Esophagus (tissue), 2 donors: ENCODE results near the gene MADD. TPM values are rescaled to one million over a fixed set of nuclear protein-coding genes. Genes with fewer than 3 reads are reported as not detected.

Experiments used
- H3K27ac ChIP-seq, 2 donors: one replicate each; pipeline ENCODE4 v1.5.1; 2013; ENCODE audit warnings: low read depth in 2 of 2, mild to moderate bottlenecking in 2 of 2, inconsistent platforms in 1 of 2, low read length in 1 of 2, moderate library complexity in 1 of 2
- H3K27me3 ChIP-seq, 2 donors: one replicate each; pipeline ENCODE4 v1.6.1; 2013; ENCODE audit warnings: low read length in 2 of 2, control low read depth in 1 of 2, mild to moderate bottlenecking in 1 of 2; ENCODE audit not compliant: insufficient read depth in 2 of 2, control insufficient read depth in 1 of 2
- H3K36me3 ChIP-seq, 2 donors: one replicate each; pipeline ENCODE4 v1.6.1; 2013; ENCODE audit warnings: low read length in 1 of 2; ENCODE audit not compliant: control insufficient read depth in 2 of 2, insufficient read depth in 2 of 2
- H3K4me1 ChIP-seq, 2 donors: one replicate each; pipeline ENCODE4 v1.6.1; 2013; ENCODE audit warnings: low read length in 1 of 2; ENCODE audit not compliant: control insufficient read depth in 2 of 2, insufficient read depth in 2 of 2
- H3K4me3 ChIP-seq, 2 donors: one replicate each; pipeline ENCODE4 v1.5.1; 2013; ENCODE audit warnings: low read length in 2 of 2, mild to moderate bottlenecking in 2 of 2, low read depth in 1 of 2, moderate library complexity in 1 of 2
- H3K9me3 ChIP-seq, 2 donors: one replicate each; pipeline ENCODE4 v1.6.1; 2013; ENCODE audit warnings: mild to moderate bottlenecking in 2 of 2, low read depth in 1 of 2, low read length in 1 of 2, moderate library complexity in 1 of 2; ENCODE audit not compliant: control insufficient read depth in 2 of 2, insufficient read depth in 1 of 2
- WGBS, 2 donors: extraction: QIAGEN DNeasy Blood & Tissue Kit; methylation state at CpG; one replicate each; pipeline ENCODE4 v1.1.7; 2013; 5-methylcytosine and 5-hydroxymethylcytosine counted together
- polyA plus RNA-seq, 2 donors: library from polyadenylated mRNA; stranded (reverse); fragments of 200-250 nt; gene quantifications; one replicate each; pipeline ENCODE4 v1.2.3, GENCODE V29; 2013
- donor health status: healthy with polysubstance abuse.
- donor health status: Bipolar disorder and iron deficiency.

MADD gene
- polyA plus RNA-seq, 2 donors = 8.2 to 11.0 TPM

DNA sequence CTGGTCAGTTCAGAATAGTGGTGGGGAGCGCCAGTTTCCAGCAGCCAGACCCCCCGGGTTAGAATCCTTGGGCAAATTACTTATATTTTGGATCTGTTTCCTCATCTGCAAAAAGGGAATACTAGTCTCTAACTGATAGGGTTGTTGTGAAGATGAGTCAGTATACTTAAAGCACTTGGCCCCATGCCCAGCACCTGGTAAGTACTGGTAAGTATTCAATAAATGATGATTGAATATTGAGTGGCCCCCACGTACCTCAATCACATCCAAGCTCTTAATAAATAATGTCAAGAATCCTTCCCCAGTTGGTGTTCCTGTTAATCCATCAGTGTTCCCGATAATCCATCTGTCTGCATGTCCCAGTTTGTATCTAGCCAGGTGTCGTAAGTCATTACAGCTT lies 33.5 kb upstream of the MADD start:
- WGBS, 2 donors = 80 to 81% methylated on average over 5 of the region's 5 CpGs
- peaks cover 12 to 21% of the 10 kb centered on the region in 2 donors for H3K36me3 ChIP-seq
- H3K27me3 ChIP-seq = no peaks in the 10 kb centered on the region
- H3K27ac ChIP-seq = no peak overlapping the region
- H3K4me3 ChIP-seq = no peak overlapping the region
- H3K9me3 ChIP-seq = no peaks in the 10 kb centered on the region
- no peaks in the 10 kb centered on the region for H3K4me1 ChIP-seq

DNA sequence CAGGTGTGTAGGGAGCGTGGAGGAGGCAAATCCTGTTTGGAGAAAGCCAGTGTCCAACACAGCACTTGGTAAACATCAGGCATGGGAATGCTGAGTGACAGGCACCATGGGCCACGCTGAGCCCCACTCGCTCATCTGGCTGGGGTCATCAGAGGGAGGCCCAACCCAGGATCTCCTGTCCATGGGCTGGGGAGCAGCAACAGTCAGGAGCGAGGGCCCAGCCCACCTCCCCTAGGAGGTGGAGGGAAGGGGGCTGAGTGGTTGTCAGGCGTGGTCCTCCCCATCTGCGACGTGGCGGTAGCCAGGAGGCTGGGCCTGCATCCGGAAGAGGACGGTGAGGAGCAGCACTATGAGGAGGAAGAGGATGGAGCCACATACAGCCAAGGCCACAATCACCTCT lies 30.1 kb upstream of the MADD start:
- Histone ChIP-seq H3K36me3 (peaks cover 26 to 33% of the 10 kb centered on the region in 2 donors), H3K27ac (no peak overlapping the region), H3K4me3 (no peak overlapping the region), H3K4me1 (no peaks in the 10 kb centered on the region), H3K9me3 (no peaks in the 10 kb centered on the region), H3K27me3 (no peaks in the 10 kb centered on the region)
- 93 to 95% methylated on average over 10 of the region's 10 CpGs for whole genome bisulfite sequencing, 2 donors

DNA sequence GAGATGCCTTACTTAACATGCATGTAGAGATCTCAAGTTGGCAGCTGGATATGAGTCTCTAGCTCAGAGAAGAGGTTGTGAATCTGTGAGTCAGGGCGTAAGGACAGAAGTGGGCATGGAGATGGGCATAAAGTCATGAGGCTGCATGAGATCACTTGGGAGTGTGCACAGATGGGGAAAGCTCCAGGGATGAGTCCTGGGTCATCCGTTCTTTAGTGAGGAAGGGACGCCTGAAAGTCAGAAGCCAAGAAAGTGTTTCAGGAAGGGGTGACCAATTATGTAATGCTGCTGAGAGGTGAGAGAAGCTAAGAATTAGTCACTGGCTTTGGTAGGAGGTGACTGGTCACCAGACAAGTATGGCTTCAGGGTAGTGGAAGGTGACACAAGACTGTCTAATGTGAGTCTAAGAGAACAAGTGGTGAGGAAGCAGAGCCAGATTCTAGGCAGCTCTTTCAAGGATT lies 28.1 kb upstream of the MADD start:
- Histone ChIP-seq H3K4me3 (no peak overlapping the region), H3K4me1 (no peaks in the 10 kb centered on the region), H3K27me3 (no peaks in the 10 kb centered on the region), H3K9me3 (no peaks in the 10 kb centered on the region), H3K27ac (no peak overlapping the region), H3K36me3 (peaks cover 26 to 41% of the 10 kb centered on the region in 2 donors)
- 85 to 90% methylated on average over 3 of the region's 3 CpGs for WGBS, 2 donors

DNA sequence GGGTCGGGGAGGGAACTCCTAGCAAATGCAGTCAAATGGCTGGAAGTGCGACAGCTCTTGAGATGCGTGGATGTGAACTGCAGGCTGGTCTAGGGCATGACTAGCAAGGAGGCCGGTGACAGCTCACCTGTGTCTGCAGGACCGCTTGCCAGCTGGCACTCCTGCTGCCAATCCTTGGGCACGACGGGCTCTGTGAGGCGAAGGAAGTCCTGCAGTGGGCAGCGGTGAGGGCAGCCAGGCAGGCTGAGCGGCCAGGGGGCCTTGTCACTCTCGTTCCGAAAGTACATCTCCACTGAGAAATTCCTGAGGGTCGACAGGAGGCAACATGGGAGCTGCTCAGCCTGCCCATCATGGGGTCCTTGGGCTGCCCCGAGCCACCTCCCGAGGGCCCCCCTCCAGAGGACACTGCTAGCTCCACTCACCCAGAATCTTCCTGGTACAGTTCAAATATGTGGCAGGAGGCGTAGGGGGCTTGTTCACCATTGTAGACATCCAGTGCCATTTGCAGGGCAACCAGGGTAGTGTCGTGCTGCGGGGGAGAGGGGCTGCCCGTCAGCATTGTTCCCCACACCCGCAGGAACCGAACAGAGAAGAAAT lies 27.2 kb upstream of the MADD start:
- 81 to 83% methylated on average over 21 of the region's 21 CpGs for WGBS, 2 donors
- Histone ChIP-seq H3K4me3 (no peak overlapping the region), H3K36me3 (peaks cover 26 to 41% of the 10 kb centered on the region in 2 donors), H3K4me1 (peaks cover 3% of the 10 kb centered on the region in 2 donors), H3K27me3 (no peaks in the 10 kb centered on the region), H3K27ac (peak overlapping the region in 1 of 2 donors; percentile 8), H3K9me3 (no peaks in the 10 kb centered on the region)

DNA sequence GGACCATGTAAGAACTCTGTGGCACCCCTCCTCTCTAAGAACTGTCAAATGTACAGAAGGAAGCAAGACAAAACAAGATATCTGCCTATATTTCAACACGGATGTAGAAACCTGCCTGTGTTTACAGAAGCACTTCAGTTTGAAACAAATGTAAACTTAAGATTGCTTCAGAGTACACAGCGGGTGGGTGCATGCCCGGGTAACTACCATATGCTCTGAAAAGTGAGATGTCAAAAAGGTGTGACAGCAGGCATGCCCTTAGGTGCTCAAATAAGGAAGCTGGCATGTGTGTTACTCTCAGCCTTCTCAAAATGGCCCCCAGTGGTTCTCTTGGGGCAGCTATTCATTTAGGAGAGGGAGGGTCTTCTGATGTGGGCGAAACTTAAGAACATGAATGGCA lies 26.5 kb upstream of the MADD start:
- peaks cover 23 to 41% of the 10 kb centered on the region in 2 donors for H3K36me3 ChIP-seq
- no peaks in the 10 kb centered on the region for H3K27me3 ChIP-seq
- H3K27ac ChIP-seq = no peak overlapping the region
- WGBS, 2 donors = 52 to 58% methylated on average over 4 of the region's 4 CpGs
- H3K9me3 ChIP-seq = no peaks in the 10 kb centered on the region
- H3K4me1 ChIP-seq = peaks cover 6 to 8% of the 10 kb centered on the region in 2 donors
- no peak overlapping the region for H3K4me3 ChIP-seq

DNA sequence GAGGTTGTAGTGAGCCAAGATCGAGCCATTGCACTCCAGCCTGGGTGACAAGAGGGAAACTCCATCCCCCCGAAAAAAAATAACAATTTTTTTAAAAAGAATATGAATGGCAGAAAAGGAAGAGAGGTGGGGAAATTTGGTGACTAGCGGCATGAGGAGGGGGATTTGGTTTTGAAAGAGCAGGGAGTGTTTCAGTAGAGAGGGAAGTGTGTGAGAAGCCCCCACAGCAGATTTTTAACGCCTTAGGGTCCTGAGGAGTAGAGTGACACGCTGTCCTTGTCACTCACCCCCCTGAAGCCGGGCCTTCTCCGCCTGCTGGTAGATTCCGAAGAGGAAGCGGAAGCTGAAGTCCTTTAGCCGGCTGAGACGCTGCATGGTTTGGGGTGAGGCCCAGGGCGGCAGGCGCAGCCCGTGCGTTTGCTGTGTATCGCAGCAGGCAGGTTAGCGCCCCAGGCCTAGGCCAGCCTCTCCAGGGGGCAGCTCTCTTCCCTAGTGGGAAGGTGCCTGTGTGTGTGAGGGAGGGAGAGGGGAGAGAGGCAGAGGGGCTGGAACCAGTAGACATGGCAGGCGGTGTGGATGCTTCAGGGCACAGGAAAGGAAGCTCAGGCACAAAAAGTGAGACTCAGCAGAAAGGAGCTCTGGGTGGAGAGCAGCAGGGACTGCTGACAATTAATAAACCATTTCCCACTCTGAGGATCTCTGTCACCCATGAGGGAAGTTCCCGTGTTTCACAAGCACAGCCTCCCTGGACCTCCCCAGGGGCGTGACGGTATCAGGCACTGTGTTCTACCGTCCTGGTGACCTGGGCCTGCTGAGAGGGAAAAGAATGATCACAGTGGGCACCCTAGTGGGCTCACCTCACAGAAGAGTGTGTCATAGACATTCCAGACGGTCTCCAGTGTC lies 25.2 kb upstream of the MADD start:
- H3K36me3 ChIP-seq = peaks cover 14 to 31% of the 10 kb centered on the region in 2 donors
- no peaks in the 10 kb centered on the region for H3K27me3 ChIP-seq
- H3K27ac ChIP-seq = no peak overlapping the region

DNA sequence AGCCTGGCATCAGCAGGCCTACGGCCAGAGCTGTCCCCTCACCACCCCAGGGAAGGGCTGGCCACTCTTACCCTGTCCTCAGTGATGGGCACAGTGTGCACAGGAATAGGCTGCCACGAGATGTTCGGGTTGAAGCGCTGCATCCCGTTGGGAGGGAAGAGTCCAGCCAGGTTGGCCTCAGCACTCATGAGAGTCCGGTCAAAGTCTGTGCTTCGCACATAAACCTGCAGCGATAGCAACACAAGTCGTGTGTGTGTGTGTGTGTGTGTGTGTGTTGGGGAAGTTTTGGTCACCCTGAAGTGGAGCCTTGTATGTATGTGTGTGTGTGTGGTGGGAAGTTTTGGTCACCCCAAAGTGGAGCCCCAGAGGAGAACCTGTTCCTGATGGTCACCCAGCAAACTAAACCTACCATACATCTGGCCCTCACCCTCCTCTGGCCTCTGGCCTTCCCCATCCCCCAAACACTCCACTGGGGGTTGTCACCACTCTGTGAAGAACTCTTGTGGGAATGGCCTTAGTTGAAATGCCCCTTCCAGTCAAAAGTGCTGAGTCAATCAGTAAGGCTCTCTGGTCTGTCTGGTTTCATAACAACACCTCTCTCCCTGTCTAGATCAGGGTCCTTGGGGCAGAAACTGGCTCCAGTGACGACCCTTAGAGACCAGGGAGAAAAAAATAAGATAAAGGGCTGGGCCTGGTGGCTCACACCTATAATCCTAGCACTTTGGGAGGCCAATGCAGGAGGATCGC lies 24.1 kb upstream of the MADD start:
- WGBS, 2 donors = 84 to 87% methylated on average over 11 of the region's 11 CpGs
- peaks cover 6 to 14% of the 10 kb centered on the region in 2 donors for H3K4me1 ChIP-seq
- no peak overlapping the region for H3K27ac ChIP-seq
- no peaks in the 10 kb centered on the region for H3K27me3 ChIP-seq
- H3K4me3 ChIP-seq = no peak overlapping the region
- peaks cover 14 to 26% of the 10 kb centered on the region in 2 donors for H3K36me3 ChIP-seq
- H3K9me3 ChIP-seq = no peaks in the 10 kb centered on the region

More for the DNA sequence above, 25.2 kb upstream of the MADD start:
- Histone ChIP-seq H3K9me3 (no peaks in the 10 kb centered on the region), H3K4me1 (peaks cover 6 to 14% of the 10 kb centered on the region in 2 donors), H3K4me3 (no peak overlapping the region)
- 89 to 93% methylated on average over 23 of the region's 23 CpGs for WGBS, 2 donors

DNA sequence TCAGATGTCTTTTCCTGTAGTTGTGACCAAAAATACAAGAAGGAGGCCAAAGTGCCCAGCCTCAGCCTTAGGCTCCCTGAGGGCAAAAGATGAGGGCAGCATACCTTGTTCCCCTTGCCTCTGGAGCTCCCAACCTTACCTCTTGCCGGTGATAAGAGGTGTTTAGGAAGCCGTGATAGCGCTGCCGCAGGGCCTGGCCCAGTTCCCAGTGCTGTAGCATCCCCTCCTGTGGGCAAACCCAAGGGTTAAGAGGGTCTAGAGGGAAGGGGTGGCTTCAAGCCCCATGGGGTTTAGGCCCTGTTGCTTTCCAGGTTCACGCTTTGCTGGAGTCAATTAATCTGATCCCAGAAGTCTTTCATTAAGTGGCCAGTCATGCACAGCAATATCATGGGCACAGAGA lies 22.4 kb upstream of the MADD start:
- no peaks in the 10 kb centered on the region for H3K9me3 ChIP-seq
- H3K27me3 ChIP-seq = no peaks in the 10 kb centered on the region
- H3K27ac ChIP-seq = no peak overlapping the region
- peaks cover 6 to 14% of the 10 kb centered on the region in 2 donors for H3K4me1 ChIP-seq
- WGBS, 2 donors = 75 to 95% methylated on average over 5 of the region's 5 CpGs
- H3K36me3 ChIP-seq = peaks cover 6 to 17% of the 10 kb centered on the region in 2 donors
- H3K4me3 ChIP-seq = no peak overlapping the region

DNA sequence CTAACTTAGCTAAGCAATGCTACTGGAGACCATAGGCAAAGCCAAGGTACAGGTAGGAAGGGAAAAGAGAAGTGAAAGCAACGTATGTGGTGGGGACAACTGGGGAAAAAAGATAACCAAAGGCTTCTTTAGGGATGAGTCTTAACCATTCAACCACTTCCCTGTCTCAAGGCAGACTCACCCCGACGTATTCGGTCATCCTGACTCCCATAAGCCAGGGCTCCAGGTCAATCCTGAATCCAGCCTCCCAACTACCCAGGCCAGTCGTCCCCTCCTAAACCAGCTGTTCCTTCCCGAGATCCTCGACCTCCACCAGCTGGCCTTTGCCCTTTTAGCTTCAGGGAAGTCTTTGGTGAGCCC lies 21.6 kb upstream of the MADD start:
- H3K27me3 ChIP-seq = no peaks in the 10 kb centered on the region
- H3K4me3 ChIP-seq = peak overlapping the region; percentile 79 to 89
- peaks cover 6 to 14% of the 10 kb centered on the region in 2 donors for H3K4me1 ChIP-seq
- WGBS, 2 donors = 0 to 1% methylated on average over 7 of the region's 7 CpGs
- H3K9me3 ChIP-seq = no peaks in the 10 kb centered on the region
- peak overlapping the region; percentile 76 to 87 for H3K27ac ChIP-seq
- peaks cover 0 to 11% of the 10 kb centered on the region in 2 donors for H3K36me3 ChIP-seq
